Nephron (organoid): ENCODE data around the gene TRAPPC6A.
A peak's percentile ranks its signal among the peaks of the same experiment; 100 is the strongest.

ENCODE experiments used
- H3K27ac Mint-ChIP-seq, 3 experiments: 2 replicates each; pipeline ENCODE4 v1.8.0; 2020; ENCODE audit warnings: mixed read lengths in 3 of 3, mild to moderate bottlenecking in 2 of 3, moderate library complexity in 1 of 3
- H3K27me3 Mint-ChIP-seq: 2 replicates; pipeline ENCODE4 v1.8.0; 2021; ENCODE audit warnings: low read depth, mild to moderate bottlenecking, moderate library complexity, mixed read lengths
- H3K36me3 Mint-ChIP-seq: 2 replicates; pipeline ENCODE4 v1.8.0; 2020; ENCODE audit warnings: low read depth, mixed read lengths
- H3K4me1 Mint-ChIP-seq: 2 replicates; pipeline ENCODE4 v1.8.0; 2020; ENCODE audit warnings: mixed read lengths
- H3K4me3 Mint-ChIP-seq, 3 experiments: 2 replicates each; pipeline ENCODE4 v1.8.0; 2020; ENCODE audit warnings: mild to moderate bottlenecking in 3 of 3, mixed read lengths in 3 of 3, moderate library complexity in 2 of 3
- H3K9me3 Mint-ChIP-seq: 2 replicates; pipeline ENCODE4 v1.8.0; 2020; ENCODE audit warnings: mixed read lengths
- TF ChIP-seq, protein P1 (sequence below), 3 experiments: fragments of 200-600 bp; sonication (generic); IDR thresholded peaks; one replicate each; pipeline ENCODE4 v1.5.0; 2021; ENCODE audit warnings: antibody characterized with exemption in 3 of 3; ENCODE audit not compliant: unreplicated experiment in 3 of 3

The TRAPPC6A gene

DNA sequence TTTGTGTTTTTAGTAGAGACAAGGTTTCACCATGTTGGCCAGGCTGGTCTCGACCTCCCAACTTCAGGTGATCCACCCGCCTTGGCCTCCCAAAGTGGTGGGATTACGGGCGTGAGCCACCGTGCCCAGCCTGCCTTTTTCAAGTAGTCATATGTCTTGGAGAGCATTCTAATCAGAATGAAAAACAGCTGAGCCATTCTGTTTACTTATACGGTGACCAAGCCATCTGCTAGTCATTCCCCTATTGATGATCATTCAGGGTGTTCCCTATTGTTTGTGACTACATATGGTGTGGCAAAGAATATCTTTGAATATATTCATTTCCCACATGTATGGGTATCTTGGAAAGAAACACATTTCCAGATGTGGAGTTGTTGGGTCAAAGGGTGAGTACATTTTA is 17.7 kb upstream of the TRAPPC6A start:
- Mint-ChIP-seq H3K27ac (no peak overlapping the region), H3K36me3 (no peaks in the 10 kb centered on the region), H3K4me1 (peaks cover 4% of the 10 kb centered on the region), H3K9me3 (no peaks in the 10 kb centered on the region), H3K27me3 (peaks cover 7% of the 10 kb centered on the region), H3K4me3 (no peak overlapping the region)
- TF ChIP-seq, protein P1, sequence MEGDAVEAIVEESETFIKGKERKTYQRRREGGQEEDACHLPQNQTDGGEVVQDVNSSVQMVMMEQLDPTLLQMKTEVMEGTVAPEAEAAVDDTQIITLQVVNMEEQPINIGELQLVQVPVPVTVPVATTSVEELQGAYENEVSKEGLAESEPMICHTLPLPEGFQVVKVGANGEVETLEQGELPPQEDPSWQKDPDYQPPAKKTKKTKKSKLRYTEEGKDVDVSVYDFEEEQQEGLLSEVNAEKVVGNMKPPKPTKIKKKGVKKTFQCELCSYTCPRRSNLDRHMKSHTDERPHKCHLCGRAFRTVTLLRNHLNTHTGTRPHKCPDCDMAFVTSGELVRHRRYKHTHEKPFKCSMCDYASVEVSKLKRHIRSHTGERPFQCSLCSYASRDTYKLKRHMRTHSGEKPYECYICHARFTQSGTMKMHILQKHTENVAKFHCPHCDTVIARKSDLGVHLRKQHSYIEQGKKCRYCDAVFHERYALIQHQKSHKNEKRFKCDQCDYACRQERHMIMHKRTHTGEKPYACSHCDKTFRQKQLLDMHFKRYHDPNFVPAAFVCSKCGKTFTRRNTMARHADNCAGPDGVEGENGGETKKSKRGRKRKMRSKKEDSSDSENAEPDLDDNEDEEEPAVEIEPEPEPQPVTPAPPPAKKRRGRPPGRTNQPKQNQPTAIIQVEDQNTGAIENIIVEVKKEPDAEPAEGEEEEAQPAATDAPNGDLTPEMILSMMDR (IDR thresholded peaks at IDR 0.05; ENCODE audit: unreplicated experiment in 3 of 3): no peak

DNA sequence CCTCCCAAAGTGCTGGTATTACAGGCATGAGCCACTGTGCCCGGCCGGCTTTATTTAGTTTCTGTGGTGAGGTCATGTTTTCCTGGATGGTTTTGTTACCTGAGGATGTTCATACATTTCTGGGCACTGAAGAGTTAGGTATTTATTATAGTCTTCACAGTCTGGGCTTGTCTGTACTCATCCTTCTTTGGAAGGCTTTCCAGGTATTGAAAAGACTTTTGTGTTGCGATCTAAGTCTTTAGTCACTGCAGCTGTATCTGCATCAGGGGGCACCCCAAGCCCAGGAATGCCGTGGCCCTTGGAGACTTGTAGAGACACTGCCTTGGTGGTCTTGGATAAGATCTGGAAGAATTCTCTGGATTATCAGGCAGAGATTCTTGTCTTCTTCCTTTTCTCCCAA is 13.3 kb upstream of the TRAPPC6A start:
- Mint-ChIP-seq H3K9me3 (no peaks in the 10 kb centered on the region), H3K4me3 (no peak overlapping the region), H3K4me1 (no peaks in the 10 kb centered on the region), H3K27ac (no peak overlapping the region), H3K27me3 (peaks cover 6% of the 10 kb centered on the region), H3K36me3 (no peaks in the 10 kb centered on the region)
- TF ChIP-seq, protein P1 (IDR thresholded peaks at IDR 0.05; ENCODE audit: unreplicated experiment in 3 of 3): no peak

DNA sequence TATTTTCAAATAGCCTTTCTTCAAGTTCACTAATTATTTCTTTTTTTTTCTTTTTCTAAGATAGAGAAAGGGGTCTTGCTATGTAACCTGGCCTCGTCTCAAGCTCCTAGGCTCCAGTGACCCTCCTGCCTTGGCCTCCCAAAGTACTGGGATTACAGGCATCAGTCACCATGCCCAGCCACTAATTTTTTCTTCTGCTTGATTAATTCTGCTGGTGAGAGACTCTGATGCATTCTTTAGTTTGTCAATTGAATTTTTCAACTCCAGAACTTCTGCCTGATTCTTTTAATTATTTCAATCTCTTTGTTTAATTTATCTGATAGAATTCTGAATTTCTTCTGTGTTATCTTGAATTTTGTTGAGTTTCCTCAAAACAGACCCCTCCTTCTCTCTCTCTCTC is 11.9 kb upstream of the TRAPPC6A start:
- Mint-ChIP-seq H3K36me3 (no peaks in the 10 kb centered on the region), H3K4me3 (no peak overlapping the region), H3K27me3 (peaks cover 3% of the 10 kb centered on the region), H3K27ac (no peak overlapping the region), H3K9me3 (no peaks in the 10 kb centered on the region), H3K4me1 (no peaks in the 10 kb centered on the region)
- TF ChIP-seq, protein P1 (IDR thresholded peaks at IDR 0.05; ENCODE audit: unreplicated experiment in 3 of 3): no peak

DNA sequence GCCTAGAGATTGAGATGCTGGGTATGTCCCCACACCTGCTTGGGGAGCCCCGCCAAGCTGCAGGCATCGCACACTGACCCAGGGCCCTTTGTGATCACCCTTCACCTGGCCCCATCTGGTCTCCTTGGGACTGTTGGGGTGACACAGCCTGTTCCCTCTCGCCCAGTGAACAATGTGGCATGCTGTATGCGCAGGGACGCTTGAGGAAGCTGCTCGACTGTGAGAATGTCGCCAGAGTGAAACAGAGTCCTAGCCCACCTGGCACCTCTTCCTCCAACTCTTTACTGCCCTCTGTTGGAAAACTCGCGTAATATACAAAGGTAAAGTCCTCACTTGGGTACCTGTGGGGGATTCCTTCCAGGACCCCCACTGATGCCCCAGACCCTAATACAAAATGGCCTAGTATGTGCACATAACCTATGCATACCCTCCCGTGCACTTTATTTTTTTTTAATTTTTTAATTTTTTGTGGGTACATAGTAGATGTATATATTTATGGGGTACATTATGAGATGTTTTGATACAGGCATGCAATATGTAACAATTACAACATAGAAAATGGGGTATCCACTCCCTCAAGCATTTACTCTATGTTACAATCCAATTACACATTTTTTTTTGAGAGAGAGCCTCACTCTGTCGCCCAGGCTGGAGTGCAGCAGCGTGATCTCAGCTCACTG is 9.5 kb upstream of the TRAPPC6A start:
- peaks cover 3% of the 10 kb centered on the region for H3K27me3 Mint-ChIP-seq
- no peak overlapping the region for H3K27ac Mint-ChIP-seq
- H3K36me3 Mint-ChIP-seq: no peaks in the 10 kb centered on the region
- H3K4me1 Mint-ChIP-seq: no peaks in the 10 kb centered on the region
- H3K4me3 Mint-ChIP-seq: no peak overlapping the region
- TF ChIP-seq, protein P1 (IDR thresholded peaks at IDR 0.05; ENCODE audit: unreplicated experiment in 3 of 3): peak; percentile 57 to 63 (median 59)
- no peaks in the 10 kb centered on the region for H3K9me3 Mint-ChIP-seq

DNA sequence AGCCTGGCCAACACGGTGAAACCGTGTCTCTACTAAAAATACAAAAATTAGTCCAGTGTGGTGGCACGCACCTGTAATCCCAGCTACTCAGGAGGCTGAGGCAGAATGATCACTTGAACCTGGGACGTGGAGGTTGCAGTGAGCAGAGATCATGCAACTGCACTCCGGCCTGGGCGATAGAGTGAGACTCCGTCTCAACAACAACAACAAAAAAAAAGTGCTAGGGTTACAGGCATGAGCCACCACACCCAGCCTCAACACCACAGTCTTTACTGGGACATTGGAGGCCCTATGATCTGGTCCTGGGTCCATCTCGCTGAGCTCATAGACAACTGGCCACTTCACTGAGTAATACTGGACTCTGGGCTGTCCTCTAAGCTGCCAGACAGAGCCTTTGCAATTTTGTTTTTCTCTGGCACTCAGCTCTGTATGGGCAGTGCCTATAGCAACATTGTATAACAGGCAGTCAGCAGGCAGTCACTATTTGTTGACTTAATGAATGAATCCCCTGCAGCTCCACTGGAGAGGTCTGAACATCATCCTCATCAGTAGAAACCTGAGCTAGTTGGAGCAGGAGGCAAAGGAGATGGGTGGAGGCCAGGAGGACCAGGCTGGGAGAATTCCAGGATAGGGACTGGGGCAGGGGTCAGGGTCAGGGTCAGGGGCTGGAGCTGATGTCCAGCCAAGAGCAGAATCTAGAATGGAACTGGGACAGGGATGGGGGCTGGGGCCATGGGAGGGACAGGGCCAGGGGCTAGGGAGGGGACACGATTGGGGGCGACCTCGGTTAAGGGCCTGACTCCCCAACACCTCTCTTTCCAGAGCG is 8.7 kb upstream of the TRAPPC6A start:
- no peak overlapping the region for H3K4me3 Mint-ChIP-seq
- TF ChIP-seq, protein P1 (IDR thresholded peaks at IDR 0.05; ENCODE audit: unreplicated experiment in 3 of 3): no peak
- no peaks in the 10 kb centered on the region for H3K36me3 Mint-ChIP-seq
- H3K9me3 Mint-ChIP-seq: no peaks in the 10 kb centered on the region
- H3K27me3 Mint-ChIP-seq: peaks cover 3% of the 10 kb centered on the region
- peaks cover under 1% of the 10 kb centered on the region for H3K4me1 Mint-ChIP-seq
- no peak overlapping the region for H3K27ac Mint-ChIP-seq
